Ovary (tissue), 9 donors: ENCODE results near the gene ATXN7. TPM values are rescaled to one million over a fixed set of nuclear protein-coding genes. Genes with fewer than 3 reads are reported as not detected.

Experiments
- DNase-seq, 5 donors: peaks; one replicate each; pipeline ENCODE4 v3.0.0-alpha.2; 2019 to 2020
- H3K27ac ChIP-seq, 2 donors: fragments of 200-600 bp; one replicate each; pipeline versions ENCODE4 v1.5.1 to v1.8.0; 2019 to 2022
- H3K27me3 ChIP-seq: fragments of 200-600 bp; one replicate; pipeline ENCODE4 v1.8.0; 2022
- H3K36me3 ChIP-seq: fragments of 200-600 bp; sonication (generic); one replicate; pipeline ENCODE4 v1.5.1; 2019
- H3K4me1 ChIP-seq: one replicate; pipeline ENCODE4 v1.8.1; 2013; ENCODE audit warnings: mild to moderate bottlenecking, moderate library complexity; ENCODE audit not compliant: insufficient read depth
- H3K4me3 ChIP-seq: fragments of 200-600 bp; sonication (generic); one replicate; pipeline ENCODE4 v1.5.1; 2017
- H3K9me3 ChIP-seq, 2 donors: fragments of 200-600 bp in 1 of 2; sonication (generic) in 1 of 2; one replicate each; pipeline versions ENCODE4 v1.5.1 to v1.8.1; 2013 to 2019; ENCODE audit warnings: mild to moderate bottlenecking in 1 of 2, moderate library complexity in 1 of 2
- CTCF ChIP-seq, 3 donors: fragments of 450-650 bp in 2 of 3; fragments of 200-600 bp in 1 of 3; IDR thresholded peaks; one replicate each; pipeline versions ENCODE4 v1.5.1 to v1.8.0; 2016 to 2022; ENCODE audit warnings: antibody characterized with exemption in 3 of 3, mild to moderate bottlenecking in 1 of 3
- EP300 ChIP-seq: sonication (generic); formaldehyde crosslinking; IDR thresholded peaks from one replicate; pipeline ENCODE4 v1.6.1; 2017; ENCODE audit warnings: antibody characterized with exemption
- POLR2A ChIP-seq: fragments of 450-650 bp; IDR thresholded peaks from one replicate; pipeline ENCODE4 v1.6.1; 2017; ENCODE audit warnings: antibody characterized with exemption, mild to moderate bottlenecking, moderate library complexity
- WGBS, 3 donors: extraction: QIAGEN DNeasy Blood & Tissue Kit in 1 of 3; methylation state at CpG; one replicate each; pipeline versions ENCODE4 v1.1.5 to v1.1.7; 2013 to 2017; 5-methylcytosine and 5-hydroxymethylcytosine counted together
- intact Hi-C, 4 donors: fragments of 100-400 bp; cut with DNase I; formaldehyde crosslinking; loops; one replicate each; pipeline versions ENCODE4 v1.11.0 to v1.15.1; 2022 to 2023
- polyA plus RNA-seq, 2 donors: library from polyadenylated mRNA; stranded (reverse); fragments of 200-250 nt in 1 of 2; fragments of 350-450 nt in 1 of 2; fragmentation: Illumina TruSeq in 1 of 2; extraction: RNeasy Lipid Tissue Mini Kit (QIAGEN cat#74804) in 1 of 2; gene quantifications; one replicate each; pipeline ENCODE4 v1.2.3, GENCODE V29; 2013 to 2014
- total RNA-seq, 7 donors: library from RNA; depleted of rRNA in 2 of 7; stranded (reverse); fragments of >200 nt in 2 of 7; fragmentation: NEBNext Ultra II Directional in 3 of 7; extraction: Animal tissue kit (Norgen Biotek cat#: 25700) in 3 of 7; gene quantifications; one replicate each; pipeline versions ENCODE4 v1.1.0 to v1.2.4, GENCODE V29; 2016 to 2023
- donor health status: DM: no; HTN: no; CAD: no; lungs with moderate emphysema.
- donor health status: DM: no; HTN: no; CAD: no.
- donor health status: Bipolar disorder and iron deficiency.
- donor health status: DM: yes; HTN: yes; CAD: no.
- donor health status: DM: no; HTN: no; CAD: no.
- donor health status: DM: yes; HTN: yes; CAD: no.

ATXN7 gene
- total and polyA plus RNA-seq, 9 donors, result 4.3 to 47.0 (median 27.7) TPM

DNA sequence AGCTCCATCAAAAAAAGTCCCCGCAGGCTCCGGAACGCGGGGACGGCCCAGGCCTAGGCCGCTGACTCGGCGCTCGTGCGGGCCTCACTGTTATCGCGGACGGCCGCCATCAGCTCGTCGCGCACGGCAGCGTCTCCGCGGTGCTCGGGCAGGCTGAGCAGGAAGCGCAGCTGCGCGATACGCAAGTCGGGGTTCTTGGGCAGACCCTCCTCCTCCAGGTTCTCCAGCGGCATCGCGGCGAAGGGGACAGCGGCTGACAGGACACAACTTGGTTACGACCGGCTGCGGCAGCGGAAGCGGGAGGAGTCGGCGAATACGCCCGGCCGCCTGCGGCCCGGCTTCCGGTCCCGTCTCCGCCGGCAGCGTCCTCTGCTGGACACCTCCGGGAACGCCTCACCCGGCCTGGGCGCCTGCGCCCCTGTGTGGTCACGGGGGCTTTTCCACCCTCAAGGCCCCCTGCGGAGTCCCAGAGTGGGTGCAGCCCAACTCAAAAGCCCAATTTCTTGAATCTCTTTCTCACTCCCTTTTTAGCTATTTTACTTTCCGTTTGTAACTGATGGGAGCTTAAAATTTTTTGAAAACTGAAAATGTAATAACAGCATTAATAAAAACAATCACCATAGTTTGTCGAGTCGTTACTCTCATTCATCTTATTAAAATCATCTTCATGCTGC, 159.7 kb downstream of the ATXN7 start, which contains the start of gene PSMD6:
Gene PSMD6, minus strand, starts transcription at position 308 of the 674 bp plus-strand sequence. Its CDS starts 75 bp downstream, at position 233.
- 1 to 2% (median 1%) methylated on average over 49 to 59 of the region's 59 CpGs for WGBS, 3 donors
- DNase-seq, result peak; percentile 85 to 95 (median 89)
- H3K27ac ChIP-seq, result peak within 1 kb of the TSS; percentile 40 to 54
- H3K4me3 ChIP-seq, result peak within 1 kb of the TSS; percentile 85
- intact Hi-C loops, result no loop called here
- H3K9me3 ChIP-seq, result no peaks in the 10 kb centered on the region
- peaks cover 5% of the 10 kb centered on the region for H3K4me1 ChIP-seq
- H3K27me3 ChIP-seq, result no peaks in the 10 kb centered on the region
- no peaks in the 10 kb centered on the region for H3K36me3 ChIP-seq
- TF ChIP-seq EP300 (no peak), CTCF (IDR thresholded peaks at IDR 0.05) (peak; percentile 95 to 99 (median 99)), POLR2A (peak; percentile 40)

DNA sequence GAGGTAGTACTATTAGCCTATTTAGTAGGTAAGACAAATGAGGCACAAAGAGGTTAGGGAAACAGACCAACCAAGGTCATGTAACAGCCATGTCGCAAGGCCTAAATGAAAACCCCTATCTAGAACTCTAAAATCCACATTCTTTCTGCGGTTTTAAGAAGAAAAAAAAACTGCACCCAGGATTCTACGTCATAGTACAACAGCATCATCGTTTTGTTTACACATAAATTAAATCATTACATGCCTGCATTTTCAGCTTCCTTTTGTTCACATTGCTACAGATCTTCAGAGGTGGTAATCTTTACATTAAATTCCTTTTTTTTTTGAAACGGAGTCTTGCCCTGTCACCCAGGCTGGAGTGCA, 160.2 kb downstream of the ATXN7 start:
- peaks cover 5% of the 10 kb centered on the region for H3K4me1 ChIP-seq
- H3K27me3 ChIP-seq, result no peaks in the 10 kb centered on the region
- no peaks in the 10 kb centered on the region for H3K9me3 ChIP-seq
- intact Hi-C loops, result no loop called here
- no peak for DNase-seq
- 49 to 72% (median 60%) methylated on average over 5 of the region's 5 CpGs for WGBS, 3 donors
- H3K27ac ChIP-seq, result no peak overlapping the region
- no peak overlapping the region for H3K4me3 ChIP-seq
- no peaks in the 10 kb centered on the region for H3K36me3 ChIP-seq
- TF ChIP-seq POLR2A (no peak), EP300 (no peak), CTCF (IDR thresholded peaks at IDR 0.05) (no peak)

DNA sequence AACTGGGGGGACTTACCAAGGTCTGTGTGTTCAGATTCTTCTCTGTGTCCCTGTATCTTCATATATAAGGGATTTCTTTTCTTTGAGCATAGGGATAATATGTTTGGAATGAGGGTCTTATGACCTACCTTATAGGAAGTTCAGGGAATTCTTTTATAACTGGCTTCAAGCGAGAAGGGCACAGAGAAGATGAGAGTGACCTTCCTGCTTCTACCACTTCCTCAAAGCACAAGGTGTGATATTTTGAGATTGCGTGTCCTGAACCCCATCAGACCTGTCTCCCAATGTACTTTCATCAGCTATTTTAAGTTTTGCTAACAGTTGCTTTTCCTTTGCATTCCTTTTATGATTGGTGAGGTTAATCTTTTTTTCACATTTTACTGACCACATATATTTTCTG, 162.7 kb downstream of the ATXN7 start:
- H3K4me3 ChIP-seq, result no peak overlapping the region
- TF ChIP-seq EP300 (no peak), CTCF (IDR thresholded peaks at IDR 0.05) (no peak), POLR2A (no peak)
- DNase-seq, result no peak
- no peaks in the 10 kb centered on the region for H3K9me3 ChIP-seq
- no peaks in the 10 kb centered on the region for H3K27me3 ChIP-seq
- no peaks in the 10 kb centered on the region for H3K36me3 ChIP-seq
- WGBS, 3 donors, result 89 to 97% (median 96%) methylated on average over 2 of the region's 2 CpGs
- intact Hi-C loops, result loop anchor here in 1 of 4 donors (5.0 kb wide), 1 partner anchor 371 kb away; no protein-coding TSS in a partner anchor
- H3K27ac ChIP-seq, result no peak overlapping the region
- H3K4me1 ChIP-seq, result peaks cover 5% of the 10 kb centered on the region

GRCh38 chr3:64027658-64028057, 164.0 kb downstream of the ATXN7 start:
- Histone ChIP-seq H3K36me3 (no peaks in the 10 kb centered on the region), H3K4me1 (no peaks in the 10 kb centered on the region), H3K27me3 (no peaks in the 10 kb centered on the region), H3K27ac (no peak overlapping the region), H3K4me3 (no peak overlapping the region), H3K9me3 (no peaks in the 10 kb centered on the region)
- intact Hi-C loops, result loop anchor here in 1 of 4 donors (5.0 kb wide), 1 partner anchor 370 kb away; no protein-coding TSS in a partner anchor
- TF ChIP-seq POLR2A (no peak), CTCF (IDR thresholded peaks at IDR 0.05) (no peak), EP300 (no peak)
- DNase-seq, result no peak
- WGBS, 3 donors, result 73 to 76% (median 74%) methylated on average over 8 of the region's 8 CpGs
